Epithelial cell of proximal tubule (primary cell): ENCODE results near the gene ARPP21. TPM values are rescaled to one million over a fixed set of nuclear protein-coding genes. Genes with fewer than 3 reads are reported as not detected.
A peak's percentile ranks its signal among the peaks of the same experiment; 100 is the strongest.

Experiments used
- DNase-seq: peaks from one replicate; pipeline ENCODE4 v3.0.0-alpha.2; 2011; ENCODE audit warnings: low read depth
- H3K4me3 ChIP-seq: 2 replicates; pipeline ENCODE4 v1.5.1; 2011; ENCODE audit warnings: low read depth, mild to moderate bottlenecking, low read length
- CTCF ChIP-seq: conservative IDR thresholded peaks from 2 replicates; pipeline ENCODE4 v1.5.1; 2012; ENCODE audit warnings: low read depth, mild to moderate bottlenecking, low read length
- total RNA-seq: library from RNA; depleted of rRNA; stranded (reverse); fragments of >200 nt; gene quantifications from 2 replicates; pipeline ENCODE4 v1.2.3, GENCODE V29; 2015

ARPP21 gene
- not detected in 2 replicates for total RNA-seq

- DNase-seq = no peak
- no peak for TF ChIP-seq CTCF
- H3K4me3 ChIP-seq = peak within 1 kb of the TSS; percentile 63
These were observed at the start of gene ARPP21 for GRCh38 chr3:35639254-35640186. ARPP21 (plus strand) TSS chr3:35639525; CDS start chr3:35681752, 42,227 bp downstream.

- no peak overlapping the region for H3K4me3 ChIP-seq
- no peak for DNase-seq
- no peak for TF ChIP-seq CTCF
These were observed 46.6 kb upstream of the ARPP21 start for GRCh38 chr3:35592589-35593295.

- H3K4me3 ChIP-seq = no peak overlapping the region
- DNase-seq = no peak
- no peak for TF ChIP-seq CTCF
These were observed 44.6 kb upstream of the ARPP21 start for GRCh38 chr3:35594739-35595138.

- no peak overlapping the region for H3K4me3 ChIP-seq
- no peak for DNase-seq
- no peak for TF ChIP-seq CTCF
These were observed 42.9 kb upstream of the ARPP21 start for GRCh38 chr3:35596335-35596995.

GRCh38 chr3:35597490-35597889 is 41.8 kb upstream of the ARPP21 start:
- no peak for DNase-seq
- no peak for TF ChIP-seq CTCF
- no peak overlapping the region for H3K4me3 ChIP-seq

GRCh38 chr3:35598804-35599203 is 40.5 kb upstream of the ARPP21 start:
- TF ChIP-seq CTCF = no peak
- no peak overlapping the region for H3K4me3 ChIP-seq
- DNase-seq = no peak
